H1 (cell line): Measurements from ENCODE around the gene SLC16A2. TPM values are rescaled to one million over a fixed set of nuclear protein-coding genes. Genes with fewer than 3 reads are reported as not detected.

Experiments
- CTCF ChIA-PET: fragments of 300-600 bp; sonication (Branson Sonifier 250); formaldehyde crosslinking; loops from one replicate; lab custom pipeline; 2021; ENCODE audit not compliant: partially characterized antibody; lab: Charles Lee
- POLR2A ChIA-PET: fragments of 300-600 bp; sonication (Branson Sonifier 250); formaldehyde crosslinking; loops from one replicate; lab custom pipeline; 2021; ENCODE audit warnings: inconsistent platforms; ENCODE audit not compliant: partially characterized antibody; lab: Charles Lee
- DNase-seq, 2 experiments: peaks; one replicate each; pipeline versions ENCODE4 v3.0.0 to v3.0.0-alpha.2; 2010 to 2022; ENCODE audit warnings: low spot score in 2 of 2, low read depth in 1 of 2, mixed read lengths in 1 of 2
- FAIRE-seq: peaks from 2 replicates; lab custom pipeline; 2011; peaks lifted over from hg19 to GRCh38; lab: Jason Lieb, UNC
- H2AFZ ChIP-seq: 2 replicates; pipeline ENCODE4 v1.8.1; 2012; ENCODE audit warnings: low read length, inconsistent platforms
- H2AK5ac ChIP-seq: 2 replicates; pipeline ENCODE4 v1.6.1; 2013; ENCODE audit warnings: low read depth, low read length
- H2BK120ac ChIP-seq: replicated peaks from 2 replicates; pipeline ENCODE3; 2013; ENCODE audit warnings: low read depth, low read length, inconsistent platforms
- H2BK12ac ChIP-seq: 2 replicates; pipeline ENCODE4 v1.6.1; 2013; ENCODE audit warnings: low read depth, low read length
- H2BK15ac ChIP-seq: 2 replicates; pipeline ENCODE4 v1.6.1; 2013; ENCODE audit warnings: low read length
- H2BK20ac ChIP-seq: 2 replicates; pipeline ENCODE4 v1.6.1; 2013; ENCODE audit warnings: low read length
- H2BK5ac ChIP-seq: 2 replicates; pipeline ENCODE4 v1.6.1; 2013; ENCODE audit warnings: low read depth, low read length
- H3K14ac ChIP-seq: 2 replicates; pipeline ENCODE4 v1.6.1; 2013; ENCODE audit warnings: inconsistent platforms; ENCODE audit not compliant: insufficient read length
- H3K18ac ChIP-seq: 2 replicates; pipeline ENCODE4 v1.6.1; 2013; ENCODE audit warnings: low read length; ENCODE audit errors: extremely low read depth
- H3K23ac ChIP-seq: 2 replicates; pipeline ENCODE4 v1.6.1; 2013; ENCODE audit warnings: inconsistent platforms; ENCODE audit not compliant: insufficient read length
- H3K23me2 ChIP-seq: 2 replicates; pipeline ENCODE4 v1.6.1; 2013; ENCODE audit warnings: low read depth, low read length
- H3K27ac ChIP-seq: 2 replicates; pipeline ENCODE4 v1.6.1; 2011; ENCODE audit warnings: low read depth, low read length, inconsistent platforms
- H3K27me3 ChIP-seq, 4 experiments: replicated peaks in 1 of 4; 1 replicate in 1 of 4; 2 replicates in 3 of 4; pipeline versions ENCODE4 v1.6.1 to v1.8.1; 2011 to 2013; ENCODE audit warnings: low read length in 3 of 4, mild to moderate bottlenecking in 3 of 4, inconsistent platforms in 2 of 4, mixed read lengths in 2 of 4, moderate library complexity in 1 of 4; ENCODE audit not compliant: control insufficient read depth in 3 of 4, insufficient read depth in 3 of 4; ENCODE audit errors: extremely low read depth in 1 of 4
- H3K36me3 ChIP-seq, 4 experiments: 2 replicates each; pipeline versions ENCODE4 v1.6.1 to v1.8.1; 2011 to 2013; ENCODE audit warnings: mild to moderate bottlenecking in 4 of 4, low read length in 3 of 4, moderate library complexity in 2 of 4, control low read depth in 1 of 4, inconsistent platforms in 1 of 4; ENCODE audit not compliant: insufficient read depth in 4 of 4, control insufficient read depth in 2 of 4
- H3K4ac ChIP-seq: replicated peaks from 2 replicates; pipeline ENCODE3; 2013; ENCODE audit warnings: low read length, low read depth, mixed read lengths, inconsistent platforms; ENCODE audit not compliant: insufficient read length
- H3K4me1 ChIP-seq, 4 experiments: replicated peaks in 1 of 4; 1 replicate in 1 of 4; 2 replicates in 3 of 4; pipeline versions ENCODE4 v1.6.1 to v1.8.1; 2011 to 2013; ENCODE audit warnings: low read length in 3 of 4, inconsistent platforms in 2 of 4, mixed read lengths in 1 of 4; ENCODE audit not compliant: insufficient read depth in 4 of 4, control insufficient read depth in 3 of 4
- H3K4me2 ChIP-seq, 2 experiments: 2 replicates each; pipeline versions ENCODE4 v1.6.1 to v1.8.1; 2011 to 2013; ENCODE audit warnings: low read depth in 2 of 2, low read length in 2 of 2, control low read depth in 1 of 2, inconsistent platforms in 1 of 2, mild to moderate bottlenecking in 1 of 2; ENCODE audit not compliant: insufficient read depth in 1 of 2
- H3K4me3 ChIP-seq, 4 experiments: fragments of 200-600, 300-600 bp in 1 of 4; sonication (generic), shearing (Covaris generic), sonication (Bioruptor Twin) in 1 of 4; 2 replicates each; pipeline versions ENCODE4 v1.5.1 to v1.8.1; 2011 to 2016; ENCODE audit warnings: low read length in 4 of 4, low read depth in 3 of 4, control low read depth in 2 of 4, inconsistent platforms in 2 of 4, mild to moderate bottlenecking in 2 of 4, mixed read lengths in 1 of 4, moderate library complexity in 1 of 4; ENCODE audit not compliant: insufficient read depth in 2 of 4; ENCODE audit errors: extremely low read depth in 1 of 4
- H3K56ac ChIP-seq: replicated peaks from 2 replicates; pipeline ENCODE3; 2013; ENCODE audit warnings: low read depth, mild to moderate bottlenecking, mixed read lengths, low read length, inconsistent platforms; ENCODE audit not compliant: insufficient read length
- H3K79me1 ChIP-seq: 2 replicates; pipeline ENCODE4 v1.6.1; 2013; ENCODE audit warnings: low read depth, low read length, control low read depth
- H3K79me2 ChIP-seq, 2 experiments: 2 replicates each; pipeline versions ENCODE4 v1.6.1 to v1.8.1; 2012 to 2013; ENCODE audit warnings: low read length in 2 of 2, mild to moderate bottlenecking in 2 of 2, inconsistent platforms in 1 of 2; ENCODE audit not compliant: insufficient read depth in 2 of 2, control insufficient read depth in 1 of 2
- H3K9ac ChIP-seq, 4 experiments: replicated peaks in 1 of 4; 1 replicate in 1 of 4; 2 replicates in 3 of 4; pipeline versions ENCODE4 v1.6.1 to v1.8.1; 2011 to 2013; ENCODE audit warnings: low read depth in 3 of 4, low read length in 3 of 4, control low read depth in 2 of 4, mild to moderate bottlenecking in 2 of 4, moderate library complexity in 2 of 4, inconsistent platforms in 1 of 4; ENCODE audit errors: extremely low read depth in 1 of 4
- H3K9me3 ChIP-seq, 2 experiments: 2 replicates each; pipeline versions ENCODE4 v1.6.1 to v1.8.1; 2012 to 2013; ENCODE audit warnings: mild to moderate bottlenecking in 2 of 2, moderate library complexity in 2 of 2, control low read depth in 1 of 2, inconsistent platforms in 1 of 2, low read depth in 1 of 2, low read length in 1 of 2, mixed read lengths in 1 of 2; ENCODE audit not compliant: insufficient read depth in 2 of 2
- H4K20me1 ChIP-seq, 2 experiments: replicated peaks in 1 of 2; 2 replicates each; pipeline versions ENCODE3 to v1.8.1; 2011 to 2013; ENCODE audit warnings: inconsistent platforms in 2 of 2, low read length in 2 of 2, mild to moderate bottlenecking in 1 of 2; ENCODE audit not compliant: insufficient read depth in 2 of 2, control insufficient read depth in 1 of 2
- H4K5ac ChIP-seq: 2 replicates; pipeline ENCODE4 v1.6.1; 2013; ENCODE audit warnings: low read length, low read depth, mixed read lengths, inconsistent platforms; ENCODE audit not compliant: insufficient read length
- H4K8ac ChIP-seq: 2 replicates; pipeline ENCODE4 v1.8.0; 2013; ENCODE audit warnings: mild to moderate bottlenecking, moderate library complexity, low read length, inconsistent platforms; ENCODE audit not compliant: insufficient read depth; ENCODE audit errors: extremely low read depth
- H4K91ac ChIP-seq: replicated peaks from 2 replicates; pipeline ENCODE3; 2013; ENCODE audit warnings: low read length, mixed read lengths, inconsistent platforms; ENCODE audit not compliant: insufficient read length
- KDM1A ChIP-seq: fragments of 200-600, 300-600 bp; sonication (generic); IDR thresholded peaks from 2 replicates; pipeline ENCODE4 v1.7.1; 2016; ENCODE audit warnings: mild to moderate bottlenecking, low read length, borderline replicate concordance
- NANOG ChIP-seq: IDR thresholded peaks from 2 replicates; pipeline ENCODE4 v1.6.1; 2011; ENCODE audit warnings: low read length, low read depth, mild to moderate bottlenecking, inconsistent platforms; ENCODE audit not compliant: insufficient read depth, poor library complexity, severe bottlenecking
- POU5F1 ChIP-seq: IDR thresholded peaks from 2 replicates; pipeline ENCODE4 v1.6.1; 2011; ENCODE audit warnings: low read depth, mild to moderate bottlenecking, low read length, moderate library complexity
- SIX5 ChIP-seq: IDR thresholded peaks from 2 replicates; pipeline ENCODE4 v1.6.1; 2011; ENCODE audit warnings: mild to moderate bottlenecking, low read depth, low read length
- SP4 ChIP-seq: IDR thresholded peaks from 2 replicates; pipeline ENCODE4 v1.6.1; 2012; ENCODE audit warnings: low read length, inconsistent platforms
- SUZ12 ChIP-seq: fragments of 200-600 bp; sonication (generic); IDR thresholded peaks from 2 replicates; pipeline ENCODE4 v1.6.1; 2012; ENCODE audit warnings: mild to moderate bottlenecking, inconsistent platforms, low read length, moderate library complexity, mixed read lengths
- WGBS, 2 experiments: shearing (Covaris generic) in 1 of 2; methylation state at CpG; one replicate each; pipeline versions ENCODE4 v1.1.6 to v1.1.7; 2013 to 2015; ENCODE audit warnings: low lambda C conversion rate in 2 of 2, mixed read lengths in 2 of 2, inconsistent platforms in 1 of 2, low coverage in 1 of 2, missing lambda C conversion rate in 1 of 2; ENCODE audit not compliant: insufficient replicate concordance in 2 of 2, insufficient coverage in 1 of 2, insufficient read length in 1 of 2; ENCODE audit errors: extremely low coverage in 1 of 2, missing lambda C conversion rate in 1 of 2; 5-methylcytosine and 5-hydroxymethylcytosine counted together
- polyA plus RNA-seq, 7 experiments: library from polyadenylated mRNA; depleted of rRNA in 3 of 7; stranded (reverse) in 5 of 7; unstranded in 2 of 7; fragments of >200 nt in 5 of 7; fragments of 200-250 nt in 2 of 7; gene quantifications; 1 replicate in 5 of 7; 2 replicates in 1 of 7; 4 replicates in 1 of 7; pipeline versions ENCODE4 v1.2.1 to v1.2.3, GENCODE V29; 2011 to 2013; ENCODE audit warnings: missing spikeins in 2 of 7, mixed read lengths in 2 of 7
- total RNA-seq: library from RNA; stranded (reverse); fragmentation: NEBNext Ultra II Directional; extraction: Animal tissue kit (Norgen Biotek cat#: 25700); gene quantifications from 2 replicates; pipeline ENCODE4 v1.2.1, GENCODE V29; 2021

The SLC16A2 gene
- total and polyA plus RNA-seq, 2 of the 8 experiments (the other 6 are each of a cell fraction or from before 2014, with no cell fraction given), result 24.4 to 32.2 TPM

DNA sequence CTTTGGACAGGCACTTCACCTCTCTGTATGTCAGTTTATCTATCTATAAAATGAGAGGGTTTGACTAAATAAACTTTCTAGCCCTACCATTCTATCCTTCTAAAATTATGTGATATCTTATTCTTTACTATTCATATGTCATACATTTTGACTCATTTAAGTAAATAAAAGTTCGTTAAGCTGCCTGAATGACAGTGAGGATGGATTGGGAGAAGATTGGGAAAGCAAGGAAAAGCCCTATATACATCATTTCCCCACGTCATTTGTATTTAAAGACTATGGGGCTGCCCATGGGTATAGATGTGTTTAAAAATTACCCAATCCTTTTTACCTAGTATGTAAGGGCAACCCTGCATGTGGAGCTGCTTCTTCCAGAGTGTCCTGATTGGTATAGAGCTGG lies 5.3 kb downstream of the SLC16A2 start:
- FAIRE-seq (no peak), DNase-seq (no peak)
- Histone ChIP-seq H3K56ac (no peak overlapping the region), H2BK15ac (no peak overlapping the region), H2BK5ac (no peak overlapping the region), H2AFZ (no peak overlapping the region), H3K79me1 (no peaks in the 10 kb centered on the region), H3K27me3 (no peaks in the 10 kb centered on the region), H3K4ac (no peak overlapping the region), H2AK5ac (no peak overlapping the region), H3K4me1 (peaks cover 0 to 6% (median 3%) of the 10 kb centered on the region in 4 experiments; a peak in 4 of 7 replicates), H3K23me2 (peaks cover 5% of the 10 kb centered on the region; the same call in 1 of the 2 replicates), H3K14ac (no peak overlapping the region), H3K36me3 (no peaks in the 10 kb centered on the region), H4K5ac (no peak overlapping the region), H4K8ac (no peak overlapping the region), H3K18ac (no peak overlapping the region), H3K9me3 (no peaks in the 10 kb centered on the region), H3K9ac (no peak overlapping the region), H3K4me2 (no peak overlapping the region), H4K20me1 (no peaks in the 10 kb centered on the region), H4K91ac (no peak overlapping the region), H3K4me3 (no peak overlapping the region), H3K23ac (no peak overlapping the region), H3K27ac (no peak overlapping the region), H2BK20ac (no peak overlapping the region), H2BK120ac (no peak overlapping the region), H3K79me2 (no peaks in the 10 kb centered on the region), H2BK12ac (no peak overlapping the region)
- CTCF ChIA-PET, result interaction anchor here (1.8 kb wide), 1 partner anchor 10 kb away, joined by 6 read pairs; no protein-coding TSS in a partner anchor
- POLR2A ChIA-PET, result interaction anchor here (0.5 kb wide), 1 partner anchor 1445 kb away, joined by 4 read pairs; no protein-coding TSS in a partner anchor
- WGBS, 2 experiments, result 88% methylated on average over 2 of the region's 2 CpGs; no CpG with 5 or more reads in 1 of the 2 experiments
- TF ChIP-seq SUZ12 (no peak), SIX5 (no peak), SP4 (no peak), NANOG (no peak), POU5F1 (no peak), KDM1A (no peak)
